Activated naive CD4-positive, alpha-beta T cell treated with anti-CD3 and anti-CD28 coated beads, Interleukin-2, amount 50 U/mL, for 24 hours (primary cell): Measurements from ENCODE around the gene CDKN3.
"Not testable (repeated sequence)": the region's sequence is repeated elsewhere in the genome, so short reads cannot be mapped to it uniquely, and the experiment has no call there.

Experiments
- H3K27ac Mint-ChIP-seq: one replicate; pipeline ENCODE4 v1.8.0; 2021; ENCODE audit warnings: mild to moderate bottlenecking, mixed read lengths
- H3K27me3 Mint-ChIP-seq: one replicate; pipeline ENCODE4 v1.8.0; 2021; ENCODE audit warnings: mixed read lengths
- H3K36me3 Mint-ChIP-seq: one replicate; pipeline ENCODE4 v1.8.0; 2021; ENCODE audit warnings: mixed read lengths
- H3K4me1 Mint-ChIP-seq: one replicate; pipeline ENCODE4 v1.8.0; 2021; ENCODE audit warnings: mixed read lengths
- H3K4me3 Mint-ChIP-seq: one replicate; pipeline ENCODE4 v1.8.0; 2021; ENCODE audit warnings: mild to moderate bottlenecking, mixed read lengths
- H3K9me3 Mint-ChIP-seq: one replicate; pipeline ENCODE4 v1.8.0; 2021; ENCODE audit warnings: mixed read lengths

The CDKN3 gene

DNA sequence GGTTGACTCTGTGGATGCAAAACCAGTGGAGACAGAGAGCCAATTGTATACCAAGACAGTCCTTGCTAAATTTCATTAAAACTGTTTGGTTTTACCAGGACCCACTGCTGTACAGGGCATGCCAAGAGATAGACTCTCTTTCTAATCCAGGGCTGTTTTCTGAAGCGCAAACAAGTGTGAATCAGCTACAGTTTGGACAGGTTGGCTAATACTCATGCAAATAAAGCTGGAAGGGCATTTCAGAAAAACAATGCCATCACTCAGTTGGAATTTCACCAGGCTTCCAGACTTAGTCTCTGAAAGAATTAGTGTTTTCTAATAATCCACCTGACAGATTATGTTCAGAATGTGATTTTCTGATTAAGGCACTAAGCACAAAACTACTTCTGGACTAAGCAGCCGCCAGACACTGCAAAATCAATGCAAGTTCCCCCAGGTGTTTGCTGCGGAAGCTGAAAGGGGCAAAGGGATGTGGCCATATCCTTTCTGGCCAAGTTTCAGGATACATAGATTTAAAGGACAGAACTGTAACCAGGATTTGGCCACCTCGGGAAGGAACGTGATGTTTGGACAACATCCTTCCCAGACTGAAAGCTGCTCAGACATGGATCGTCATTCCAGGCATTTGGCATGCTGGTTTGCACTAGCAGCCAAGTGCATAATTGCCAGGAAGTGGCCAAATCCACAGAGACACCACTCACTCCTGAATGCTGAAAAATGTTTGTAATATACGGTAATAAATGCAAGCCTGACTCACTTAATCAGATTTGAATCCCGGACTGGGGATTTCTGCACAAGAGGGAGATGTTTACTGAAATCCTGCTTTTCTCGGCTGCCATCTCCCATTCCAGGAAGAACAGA lies 32.0 kb upstream of the CDKN3 start:
- Mint-ChIP-seq H3K36me3 (no peaks in the 10 kb centered on the region), H3K9me3 (no peaks in the 10 kb centered on the region), H3K4me3 (no peak overlapping the region), H3K27ac (no peak overlapping the region), H3K27me3 (peaks cover 3% of the 10 kb centered on the region), H3K4me1 (no peaks in the 10 kb centered on the region)

- H3K27ac Mint-ChIP-seq, result no peak overlapping the region
- H3K4me1 Mint-ChIP-seq, result no peaks in the 10 kb centered on the region
- H3K9me3 Mint-ChIP-seq, result no peaks in the 10 kb centered on the region
- no peak overlapping the region for H3K4me3 Mint-ChIP-seq
- H3K36me3 Mint-ChIP-seq, result no peaks in the 10 kb centered on the region
- no peaks in the 10 kb centered on the region for H3K27me3 Mint-ChIP-seq
These were observed 29.8 kb upstream of the CDKN3 start for GRCh38 chr14:54366736-54367735.

DNA sequence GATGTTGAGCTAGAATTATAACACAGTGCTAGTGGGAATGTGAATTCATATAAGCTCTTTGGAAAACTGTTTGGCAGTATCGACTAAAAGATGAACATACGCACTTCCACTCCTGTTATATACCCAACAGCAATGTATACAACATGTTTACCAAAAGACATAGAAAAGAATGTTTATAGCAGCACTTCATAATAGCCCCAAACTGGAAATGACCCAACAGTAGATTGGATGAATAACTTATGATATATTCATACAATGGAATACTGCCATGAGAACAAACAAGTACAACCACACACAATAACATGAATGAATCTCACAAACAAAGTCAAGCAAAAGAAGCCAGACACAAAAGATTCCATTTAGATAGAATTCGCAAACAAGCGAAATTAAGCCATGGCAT lies 28.5 kb upstream of the CDKN3 start:
- H3K4me3 Mint-ChIP-seq, result no peak overlapping the region
- H3K4me1 Mint-ChIP-seq, result no peaks in the 10 kb centered on the region
- H3K27me3 Mint-ChIP-seq, result no peaks in the 10 kb centered on the region
- H3K36me3 Mint-ChIP-seq, result peaks cover 2% of the 10 kb centered on the region
- H3K9me3 Mint-ChIP-seq, result no peaks in the 10 kb centered on the region
- peak overlapping the region; percentile 53 for H3K27ac Mint-ChIP-seq

DNA sequence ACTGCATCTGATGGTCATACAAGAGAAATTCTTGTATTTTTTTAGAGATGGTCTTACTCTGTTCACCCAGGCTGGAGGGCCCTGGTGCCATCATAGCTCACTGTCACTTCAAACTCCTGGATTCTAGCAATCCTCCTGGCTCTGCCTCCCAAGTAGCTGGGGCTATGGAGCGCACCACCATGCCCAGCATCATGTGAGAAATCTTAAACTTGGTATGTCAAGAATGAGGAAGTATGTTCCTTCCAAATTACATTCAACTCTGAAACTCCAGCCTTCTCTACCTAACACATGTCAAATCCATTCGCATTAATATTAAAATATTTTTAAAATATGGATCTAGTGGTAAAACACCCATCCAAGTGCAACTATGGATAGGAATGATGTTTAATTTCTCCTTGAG lies 27.5 kb upstream of the CDKN3 start:
- Mint-ChIP-seq H3K27ac (no peak overlapping the region), H3K27me3 (no peaks in the 10 kb centered on the region), H3K9me3 (no peaks in the 10 kb centered on the region), H3K36me3 (peaks cover 2% of the 10 kb centered on the region), H3K4me1 (no peaks in the 10 kb centered on the region), H3K4me3 (no peak overlapping the region)

DNA sequence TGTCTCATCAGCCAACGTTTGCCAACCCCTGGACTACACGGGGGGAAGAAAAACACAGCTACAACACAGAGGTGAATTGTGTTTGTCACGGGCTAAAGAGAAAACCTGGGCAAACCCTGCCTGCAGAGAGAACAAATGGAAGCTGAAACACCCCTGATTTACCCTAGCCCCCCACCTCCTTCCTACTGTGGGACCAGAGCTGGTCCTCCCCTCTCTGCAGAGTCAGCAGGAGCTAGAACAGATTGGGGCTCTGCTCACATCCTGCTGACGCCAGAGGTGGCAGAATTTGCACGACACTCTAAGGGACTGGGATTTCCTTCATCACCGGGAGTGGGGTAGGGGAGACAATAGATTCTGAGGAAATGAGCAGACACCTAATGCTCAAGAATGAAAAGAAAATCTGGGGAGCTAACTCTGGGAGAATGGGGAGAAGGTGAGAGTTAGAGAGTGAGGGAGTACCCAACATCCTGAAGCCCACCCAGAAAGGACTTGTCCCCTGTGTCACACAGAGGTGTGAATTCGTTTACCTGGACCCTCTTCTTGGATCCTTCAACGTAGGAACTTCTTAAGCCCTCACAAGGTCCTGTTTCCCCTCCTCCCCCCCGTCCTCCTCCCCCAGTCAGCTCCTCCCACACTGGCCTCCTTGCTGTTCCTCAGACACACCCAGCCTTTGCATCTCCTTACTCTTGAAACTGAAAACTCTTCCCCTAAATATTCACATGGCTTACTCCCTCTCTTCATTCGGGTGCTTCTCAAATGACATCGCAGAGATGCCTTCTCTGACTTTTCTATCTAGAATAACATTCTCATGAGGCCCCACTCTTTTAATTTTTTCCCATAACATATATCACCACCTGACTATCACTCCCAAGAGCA lies 26.2 kb upstream of the CDKN3 start:
- Mint-ChIP-seq H3K4me1 (no peaks in the 10 kb centered on the region), H3K4me3 (no peak overlapping the region), H3K36me3 (peaks cover 2% of the 10 kb centered on the region), H3K27me3 (no peaks in the 10 kb centered on the region), H3K9me3 (no peaks in the 10 kb centered on the region), H3K27ac (no peak overlapping the region)

GRCh38 chr14:54374117-54374884 lies 22.5 kb upstream of the CDKN3 start:
- H3K36me3 Mint-ChIP-seq, result peaks cover 2% of the 10 kb centered on the region
- no peaks in the 10 kb centered on the region for H3K27me3 Mint-ChIP-seq
- H3K9me3 Mint-ChIP-seq, result no peaks in the 10 kb centered on the region
- no peak overlapping the region for H3K27ac Mint-ChIP-seq
- H3K4me1 Mint-ChIP-seq, result no peaks in the 10 kb centered on the region
- no peak overlapping the region for H3K4me3 Mint-ChIP-seq

DNA sequence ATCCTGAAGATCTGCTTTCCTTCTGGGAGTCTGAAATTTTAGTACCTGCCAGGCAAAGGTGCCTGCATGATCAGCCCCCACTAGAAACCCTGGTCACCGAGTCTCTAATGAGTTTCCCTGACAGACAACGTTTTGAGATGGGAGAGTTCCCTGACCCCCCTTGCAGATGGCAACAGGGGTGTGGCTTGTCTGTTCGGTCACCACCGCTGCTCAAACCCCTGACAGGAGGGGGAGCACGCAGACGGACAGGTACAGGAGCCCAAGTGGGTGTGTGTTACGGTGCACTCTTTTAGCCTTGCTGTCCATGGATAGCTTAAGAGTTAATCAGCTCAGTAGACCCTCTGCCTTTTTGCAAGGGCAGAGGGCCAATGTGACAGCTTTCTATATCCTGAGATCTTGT lies 19.3 kb upstream of the CDKN3 start:
- peaks cover 2% of the 10 kb centered on the region for H3K27me3 Mint-ChIP-seq
- H3K27ac Mint-ChIP-seq, result no peak overlapping the region
- no peaks in the 10 kb centered on the region for H3K9me3 Mint-ChIP-seq

GRCh38 chr14:54378893-54379292 lies 17.9 kb upstream of the CDKN3 start:
- not testable (repeated sequence) for H3K9me3 Mint-ChIP-seq, H3K4me1 Mint-ChIP-seq, H3K4me3 Mint-ChIP-seq, H3K27ac Mint-ChIP-seq, H3K36me3 Mint-ChIP-seq, H3K27me3 Mint-ChIP-seq

More for the DNA sequence above, 19.3 kb upstream of the CDKN3 start:
- Mint-ChIP-seq H3K4me3 (no peak overlapping the region), H3K4me1 (no peaks in the 10 kb centered on the region), H3K36me3 (peaks cover 2% of the 10 kb centered on the region)

GRCh38 chr14:54380558-54380957 lies 16.2 kb upstream of the CDKN3 start:
- not testable (repeated sequence) for H3K36me3 Mint-ChIP-seq, H3K4me3 Mint-ChIP-seq, H3K9me3 Mint-ChIP-seq, H3K27me3 Mint-ChIP-seq, H3K4me1 Mint-ChIP-seq, H3K27ac Mint-ChIP-seq

DNA sequence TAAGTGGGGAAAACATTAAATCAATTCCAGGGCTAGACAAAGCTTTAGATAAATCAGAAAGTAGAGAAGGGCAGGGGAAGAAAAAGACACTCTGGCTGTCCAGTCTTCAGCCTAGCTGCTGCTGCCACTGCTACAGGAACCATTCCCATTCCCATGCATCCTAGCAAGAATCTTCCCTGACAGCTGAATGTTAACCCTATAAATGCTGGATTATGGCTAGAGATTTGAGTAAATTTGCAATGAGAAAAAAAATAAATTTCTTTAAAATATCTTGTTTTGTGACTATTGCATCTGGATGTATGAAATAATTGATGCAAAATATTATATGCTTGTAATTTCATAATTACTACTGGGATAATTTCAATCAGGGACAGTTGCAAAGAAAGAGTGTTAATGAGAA lies 15.0 kb upstream of the CDKN3 start:
- Mint-ChIP-seq H3K9me3 (no peaks in the 10 kb centered on the region), H3K4me1 (no peaks in the 10 kb centered on the region), H3K27me3 (peaks cover 4% of the 10 kb centered on the region), H3K4me3 (no peak overlapping the region), H3K27ac (no peak overlapping the region), H3K36me3 (no peaks in the 10 kb centered on the region)

DNA sequence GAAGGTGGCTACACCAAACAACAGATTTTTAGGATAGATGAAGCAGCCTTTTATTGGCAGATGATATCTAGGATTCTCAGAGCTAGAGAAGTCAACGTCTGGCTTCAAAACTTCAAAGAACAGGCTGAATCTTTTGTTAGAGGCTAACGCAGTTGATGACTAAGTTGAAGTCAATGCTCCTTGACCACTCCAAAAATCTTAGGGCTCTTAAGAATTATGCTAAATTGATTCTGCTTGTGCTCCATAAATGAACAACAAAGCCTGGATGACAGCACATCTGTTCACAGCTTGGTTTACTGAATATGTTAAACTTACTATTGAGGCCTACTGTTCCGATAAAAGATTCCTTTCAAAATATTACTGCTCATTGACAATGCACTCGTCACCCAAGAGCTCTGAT lies 13.0 kb upstream of the CDKN3 start:
- Mint-ChIP-seq H3K4me3 (no peak overlapping the region), H3K36me3 (no peaks in the 10 kb centered on the region), H3K9me3 (no peaks in the 10 kb centered on the region), H3K27me3 (peaks cover 4% of the 10 kb centered on the region), H3K27ac (no peak overlapping the region), H3K4me1 (no peaks in the 10 kb centered on the region)

- H3K4me1 Mint-ChIP-seq, result no peaks in the 10 kb centered on the region
- H3K27me3 Mint-ChIP-seq, result peaks cover 4% of the 10 kb centered on the region
- no peak overlapping the region for H3K4me3 Mint-ChIP-seq
- H3K9me3 Mint-ChIP-seq, result no peaks in the 10 kb centered on the region
- H3K36me3 Mint-ChIP-seq, result no peaks in the 10 kb centered on the region
- no peak overlapping the region for H3K27ac Mint-ChIP-seq
These were observed 11.3 kb upstream of the CDKN3 start for GRCh38 chr14:54385556-54385955.

DNA sequence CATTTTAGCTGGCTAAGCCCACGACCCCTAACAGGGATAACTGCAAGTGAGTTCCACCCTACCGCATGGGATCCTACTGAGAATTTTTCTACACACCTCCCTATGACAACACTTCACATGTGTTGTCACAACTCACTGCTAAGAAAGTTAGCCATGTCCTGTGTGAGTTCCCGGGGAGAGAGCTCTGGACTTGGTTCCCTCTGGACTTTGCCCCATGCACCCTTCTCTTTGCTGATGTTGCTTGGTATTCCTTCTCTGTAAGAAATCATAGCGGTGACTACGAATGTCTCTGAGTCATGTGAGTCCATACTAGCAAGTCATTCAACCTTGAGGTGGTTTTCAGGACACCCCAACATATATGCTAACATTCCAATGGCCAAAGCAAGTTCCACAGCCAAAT lies 9.5 kb upstream of the CDKN3 start:
- no peaks in the 10 kb centered on the region for H3K4me1 Mint-ChIP-seq
- H3K4me3 Mint-ChIP-seq, result no peak overlapping the region
- H3K36me3 Mint-ChIP-seq, result no peaks in the 10 kb centered on the region
- H3K27me3 Mint-ChIP-seq, result peaks cover 4% of the 10 kb centered on the region
- no peak overlapping the region for H3K27ac Mint-ChIP-seq
- H3K9me3 Mint-ChIP-seq, result no peaks in the 10 kb centered on the region

DNA sequence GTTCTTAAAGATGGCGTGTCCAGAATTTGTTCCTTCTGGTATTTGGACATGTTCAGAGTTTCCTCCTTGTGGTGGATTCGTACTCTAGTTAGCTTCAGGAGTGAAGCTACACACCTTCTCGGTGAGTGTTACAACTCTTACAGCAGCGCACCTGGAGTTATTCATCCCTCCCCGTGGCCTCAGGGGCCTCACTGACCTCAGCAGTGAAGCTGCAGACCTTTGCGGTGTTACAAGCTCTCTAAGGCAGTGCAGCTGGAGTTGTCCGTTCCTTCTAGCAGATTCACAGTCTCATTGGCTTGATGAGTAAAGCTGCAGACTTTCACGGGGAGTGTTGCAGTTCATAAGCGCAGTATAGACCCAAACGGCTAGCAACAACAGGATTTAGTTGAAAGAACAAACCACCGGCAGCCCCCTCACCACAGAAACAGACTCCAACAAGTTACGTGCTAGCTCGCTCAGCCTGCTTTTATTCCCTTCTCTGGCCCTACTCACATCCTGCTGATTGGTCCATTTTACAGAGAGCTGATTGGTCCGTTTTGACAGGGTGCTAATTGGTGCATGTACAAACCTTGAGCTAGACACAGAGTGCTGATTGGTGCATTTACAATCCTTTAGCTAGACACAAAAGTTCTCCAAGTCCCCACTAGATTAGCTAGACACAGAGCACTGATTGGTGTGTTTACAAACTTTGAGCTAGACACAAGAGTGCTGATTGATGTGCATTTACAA lies 4.5 kb upstream of the CDKN3 start:
- peaks cover 3% of the 10 kb centered on the region for H3K27me3 Mint-ChIP-seq
- H3K27ac Mint-ChIP-seq, result no peak overlapping the region
- H3K36me3 Mint-ChIP-seq, result no peaks in the 10 kb centered on the region
- no peaks in the 10 kb centered on the region for H3K9me3 Mint-ChIP-seq
- no peak overlapping the region for H3K4me3 Mint-ChIP-seq
- no peaks in the 10 kb centered on the region for H3K4me1 Mint-ChIP-seq
